Fibroblast of villous mesenchyme (primary cell): ENCODE measurements around the gene PCSK6. TPM values are rescaled to one million over a fixed set of nuclear protein-coding genes. Genes with fewer than 3 reads are reported as not detected.

ENCODE experiments used
- DNase-seq: peaks from one replicate; pipeline ENCODE4 v3.0.0-alpha.2; 2010; ENCODE audit warnings: low read depth
- H3K4me3 ChIP-seq: 2 replicates; pipeline ENCODE4 v1.5.1; 2011; ENCODE audit warnings: low read depth, mild to moderate bottlenecking, low read length
- CTCF ChIP-seq: IDR thresholded peaks from 2 replicates; pipeline ENCODE4 v1.5.1; 2012; ENCODE audit warnings: low read depth, mild to moderate bottlenecking, low read length; ENCODE audit not compliant: insufficient read depth
- total RNA-seq: library from RNA; depleted of rRNA; stranded (reverse); fragments of >200 nt; gene quantifications from 2 replicates; pipeline ENCODE4 v1.2.3, GENCODE V29; 2012

PCSK6 gene
- total RNA-seq, 1 donor, result 10.4 TPM

GRCh38 chr15:101499863-101500713, 10.6 kb upstream of the PCSK6 start:
- H3K4me3 ChIP-seq, result no peak overlapping the region
- peak; percentile 35 for DNase-seq
- no peak for TF ChIP-seq CTCF

- DNase-seq, result no peak
- TF ChIP-seq CTCF, result no peak
- no peak overlapping the region for H3K4me3 ChIP-seq
Measured at GRCh38 chr15:101498717-101499480, 9.4 kb upstream of the PCSK6 start.

GRCh38 chr15:101498076-101498716, 8.7 kb upstream of the PCSK6 start:
- no peak overlapping the region for H3K4me3 ChIP-seq
- no peak for DNase-seq
- no peak for TF ChIP-seq CTCF

- H3K4me3 ChIP-seq, result no peak overlapping the region
- no peak for DNase-seq
- no peak for TF ChIP-seq CTCF
Measured at GRCh38 chr15:101497484-101498034, 8.1 kb upstream of the PCSK6 start.

GRCh38 chr15:101497017-101497416, 7.5 kb upstream of the PCSK6 start:
- DNase-seq, result no peak
- no peak overlapping the region for H3K4me3 ChIP-seq
- TF ChIP-seq CTCF, result no peak

GRCh38 chr15:101496198-101496986, 6.9 kb upstream of the PCSK6 start:
- no peak for DNase-seq
- no peak overlapping the region for H3K4me3 ChIP-seq
- TF ChIP-seq CTCF, result no peak
